HUDEP-2 (cell line): ENCODE results near the gene CSNK1E.

Source experiments
- DNase-seq, 76 experiments: peaks; one replicate each; lab custom pipeline; 2025; ENCODE audit not compliant: unreplicated experiment in 76 of 76; lab: John Stamatoyannopoulos, UW

The CSNK1E gene

GRCh38 chr22:38286915-38287669 is 30.1 kb downstream of the CSNK1E start:
- no peak for DNase-seq

GRCh38 chr22:38285018-38285417 is 32.2 kb downstream of the CSNK1E start:
- peak in 21 of 76 experiments; percentile 2 to 30 (median 16) for DNase-seq

- DNase-seq: no peak
Observed at GRCh38 chr22:38284042-38284402, 33.2 kb downstream of the CSNK1E start.

GRCh38 chr22:38282397-38282796 is 34.8 kb downstream of the CSNK1E start:
- DNase-seq: no peak

GRCh38 chr22:38276166-38276565 is 41.1 kb downstream of the CSNK1E start:
- DNase-seq: no peak

- no peak for DNase-seq
Observed at GRCh38 chr22:38273135-38273826, 44.0 kb downstream of the CSNK1E start.

GRCh38 chr22:38272373-38273134 is 44.7 kb downstream of the CSNK1E start, which contains the start of gene TMEM184B:
Gene TMEM184B, minus strand, starts transcription at chr22:38273010. Its CDS starts 25,049 bp downstream, at chr22:38247961.
- peak in 60 of 76 experiments; percentile 8 to 72 (median 51) for DNase-seq

GRCh38 chr22:38271927-38272372 is 45.3 kb downstream of the CSNK1E start:
- peak in 1 of 76 experiments; percentile 23 for DNase-seq

GRCh38 chr22:38271101-38271500 is 46.1 kb downstream of the CSNK1E start:
- DNase-seq: no peak

GRCh38 chr22:38270091-38270992 is 46.9 kb downstream of the CSNK1E start:
- DNase-seq: no peak

GRCh38 chr22:38269466-38269865 is 47.8 kb downstream of the CSNK1E start:
- DNase-seq: no peak

- peak in 3 of 76 experiments; percentile 5 to 9 (median 5) for DNase-seq
Observed at GRCh38 chr22:38267086-38267485, 50.1 kb downstream of the CSNK1E start.

GRCh38 chr22:38266120-38266519 is 51.1 kb downstream of the CSNK1E start:
- peak in 38 of 76 experiments; percentile 2 to 62 (median 30) for DNase-seq

- no peak for DNase-seq
Observed at GRCh38 chr22:38264322-38264843, 52.9 kb downstream of the CSNK1E start.

- peak in 51 of 76 experiments; percentile 8 to 63 (median 37) for DNase-seq
Observed at GRCh38 chr22:38262051-38262795, 55.0 kb downstream of the CSNK1E start.

GRCh38 chr22:38260761-38261681 is 56.2 kb downstream of the CSNK1E start:
- no peak for DNase-seq

- no peak for DNase-seq
Observed at GRCh38 chr22:38259370-38259769, 57.9 kb downstream of the CSNK1E start.

- DNase-seq: no peak
Observed at GRCh38 chr22:38258895-38259294, 58.3 kb downstream of the CSNK1E start.
